NK-92 (cell line): ENCODE results near the gene TNRC6C.

ENCODE experiments used
- DNase-seq: peaks from one replicate; lab custom pipeline; 2025; ENCODE audit not compliant: unreplicated experiment; lab: John Stamatoyannopoulos, UW

Gene TNRC6C

DNA sequence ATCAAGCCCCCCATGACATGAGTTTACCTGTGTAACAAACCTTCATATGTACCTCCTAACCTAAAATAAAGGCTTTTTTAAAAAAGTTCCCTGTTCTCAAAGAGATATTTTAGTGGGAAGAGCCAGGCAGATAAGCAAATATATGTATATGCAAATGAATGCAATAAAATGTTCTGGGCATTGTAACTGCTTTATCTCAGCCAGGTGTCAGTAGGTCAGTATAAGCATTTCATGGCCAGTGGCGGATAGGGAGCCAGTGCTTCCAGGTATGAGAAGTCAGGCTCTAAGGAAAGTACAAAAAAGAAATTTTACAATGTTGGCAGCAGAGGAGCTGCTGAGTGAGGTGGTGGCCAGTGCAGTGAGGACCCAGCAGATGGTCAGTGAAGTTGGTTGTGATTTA is 53.9 kb downstream of the TNRC6C start:
- DNase-seq: no peak

GRCh38 chr17:78013683-78014467 is 55.4 kb downstream of the TNRC6C start:
- DNase-seq: no peak

DNA sequence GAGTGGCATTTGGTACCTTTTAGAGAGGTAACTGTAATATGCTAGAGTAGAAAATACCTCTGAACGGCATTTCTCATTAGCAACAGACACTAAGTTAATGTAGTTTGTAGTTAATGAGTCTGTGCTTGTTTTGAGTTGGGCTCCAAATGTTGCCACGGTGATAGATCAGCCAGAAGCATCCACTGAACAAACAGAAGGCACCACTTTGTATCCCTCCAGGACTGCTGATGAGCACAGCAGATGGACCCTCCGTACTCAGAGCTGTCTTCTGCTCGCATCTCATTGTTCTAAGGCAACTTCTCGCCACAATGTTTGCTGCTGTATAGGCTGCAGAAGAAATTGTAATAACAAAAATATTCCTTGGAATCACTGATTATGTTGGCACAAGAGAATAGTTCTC is 56.1 kb downstream of the TNRC6C start:
- DNase-seq: no peak

GRCh38 chr17:78016852-78017251 is 58.3 kb downstream of the TNRC6C start:
- DNase-seq: no peak

DNA sequence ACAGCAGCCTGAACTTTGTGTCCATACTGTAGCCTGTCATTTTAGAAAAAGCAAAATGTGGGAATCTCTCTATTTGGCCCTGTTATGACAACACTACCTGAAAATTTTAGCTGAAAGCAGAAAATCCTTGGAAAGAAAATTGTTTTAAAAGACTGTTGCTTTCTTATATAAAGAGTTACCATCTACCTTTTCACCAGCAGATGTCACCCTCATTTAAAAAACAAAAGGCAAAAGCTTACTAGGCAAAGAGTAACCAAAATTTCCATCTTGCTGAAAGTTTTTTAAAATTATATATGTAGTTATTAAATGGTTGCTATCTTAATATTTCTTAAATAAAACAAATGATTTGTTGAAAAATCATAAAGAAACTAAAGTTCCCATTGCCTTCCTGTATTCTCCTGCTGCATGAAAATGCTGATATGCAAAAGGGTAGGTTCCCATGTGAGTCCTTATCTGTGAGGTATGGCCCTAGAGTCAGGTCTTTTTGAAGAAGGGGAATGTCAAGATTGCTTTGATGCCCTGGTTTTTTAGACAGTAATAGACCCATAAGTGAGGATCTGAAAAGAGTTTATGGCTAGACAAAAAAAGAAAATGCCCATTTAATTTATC is 61.0 kb downstream of the TNRC6C start:
- no peak for DNase-seq

DNA sequence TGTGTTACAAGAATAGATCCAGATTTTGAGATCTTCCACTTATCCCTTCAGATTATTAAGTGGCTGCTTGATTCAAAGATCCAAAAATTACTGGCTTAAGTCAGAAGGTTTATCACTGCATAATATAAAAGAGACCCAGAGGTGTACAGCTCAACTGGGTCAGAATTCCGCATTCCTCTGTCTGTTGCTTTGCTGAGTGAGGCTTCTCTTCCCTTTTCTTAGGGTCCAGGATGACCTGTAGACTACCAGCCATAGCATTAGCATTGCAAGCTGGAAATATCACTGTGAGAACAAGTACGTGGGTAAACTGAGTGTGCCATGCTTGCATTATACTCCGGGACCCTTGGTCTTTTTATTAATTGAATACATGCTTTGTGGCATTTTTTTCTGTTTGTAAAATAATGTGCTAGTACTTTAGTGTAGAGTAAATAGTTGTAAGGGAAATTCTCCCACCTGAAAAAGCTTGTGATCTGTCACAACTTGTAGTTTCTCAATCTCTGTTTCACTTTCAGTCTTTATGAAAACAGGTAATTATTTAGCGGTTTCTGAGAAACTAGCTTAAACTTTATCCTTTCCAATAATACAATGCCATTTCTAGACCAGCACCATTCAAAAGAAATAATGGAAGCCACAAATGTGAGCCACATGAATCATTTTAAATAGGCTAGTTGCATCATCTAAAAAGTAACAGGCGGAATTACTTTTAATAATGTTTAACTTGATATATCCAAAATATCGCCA is 61.6 kb downstream of the TNRC6C start:
- DNase-seq: no peak

- DNase-seq: no peak
These were observed 62.2 kb downstream of the TNRC6C start for GRCh38 chr17:78020717-78021108.

- no peak for DNase-seq
These were observed 63.9 kb downstream of the TNRC6C start for GRCh38 chr17:78022425-78022824.

GRCh38 chr17:78023042-78023441 is 64.5 kb downstream of the TNRC6C start:
- DNase-seq: no peak

DNA sequence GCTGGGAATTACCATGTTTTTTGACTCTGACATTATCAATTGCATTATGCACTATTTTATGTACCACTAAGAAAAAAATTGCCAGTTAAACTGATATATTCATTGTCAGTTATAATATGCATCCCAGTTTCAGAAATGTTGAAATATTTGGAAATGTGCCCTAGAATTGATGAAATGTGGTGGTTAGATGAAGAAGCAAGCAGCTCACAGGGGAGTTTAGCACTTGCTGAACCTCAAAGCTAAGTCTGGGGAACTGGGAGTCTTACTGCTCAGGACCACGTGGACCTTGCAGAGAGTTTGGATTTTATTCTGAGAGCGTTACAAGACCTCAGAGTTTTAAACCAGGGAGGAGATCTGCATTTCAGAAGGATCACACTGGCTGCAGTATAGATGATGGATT is 67.9 kb downstream of the TNRC6C start:
- DNase-seq: no peak

- DNase-seq: no peak
These were observed 68.6 kb downstream of the TNRC6C start for GRCh38 chr17:78027121-78027520.

- DNase-seq: no peak
These were observed 71.2 kb downstream of the TNRC6C start for GRCh38 chr17:78029697-78030096.

DNA sequence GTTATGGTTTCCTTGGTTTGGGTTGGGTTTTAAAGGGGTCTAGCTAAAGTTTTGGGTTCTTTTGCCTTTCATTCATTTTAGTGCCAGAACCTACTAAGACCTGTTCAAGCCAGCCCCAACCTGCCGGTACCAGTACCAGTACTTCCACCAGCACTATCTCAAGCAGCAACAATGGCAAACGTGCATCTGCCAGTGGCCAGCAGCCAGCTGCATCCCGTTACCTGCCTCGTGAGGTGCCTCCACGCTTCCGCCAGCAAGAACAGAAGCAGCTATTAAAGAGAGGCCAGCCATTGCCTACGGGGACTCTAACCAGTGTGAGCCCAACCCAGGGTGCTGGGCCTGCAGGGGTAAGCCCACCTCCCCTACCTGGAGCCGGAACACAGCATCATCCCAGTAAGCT is 72.9 kb downstream of the TNRC6C start:
- no peak for DNase-seq

DNA sequence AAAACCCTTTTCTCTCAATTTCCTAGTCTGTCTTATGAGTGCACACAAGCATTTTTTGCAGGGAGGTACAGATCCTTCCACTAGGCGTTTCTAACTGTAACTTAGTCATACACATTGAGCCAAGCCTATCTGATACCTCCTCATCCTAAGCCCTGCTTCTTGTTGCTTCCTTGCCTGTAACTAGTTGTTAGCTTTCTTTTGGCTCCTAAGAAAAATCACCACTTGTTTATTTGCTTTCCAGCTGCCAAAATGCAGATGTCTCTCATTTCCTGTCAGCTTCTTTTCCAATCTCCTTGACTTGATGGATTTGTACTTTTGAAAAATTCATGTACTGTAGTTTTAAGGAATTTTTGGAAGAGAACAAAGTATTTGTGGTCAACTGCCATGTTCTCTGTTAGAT is 73.7 kb downstream of the TNRC6C start:
- DNase-seq: no peak

- no peak for DNase-seq
These were observed 76.1 kb downstream of the TNRC6C start for GRCh38 chr17:78034429-78035091.

GRCh38 chr17:78037280-78037679 is 78.8 kb downstream of the TNRC6C start:
- DNase-seq: no peak

DNA sequence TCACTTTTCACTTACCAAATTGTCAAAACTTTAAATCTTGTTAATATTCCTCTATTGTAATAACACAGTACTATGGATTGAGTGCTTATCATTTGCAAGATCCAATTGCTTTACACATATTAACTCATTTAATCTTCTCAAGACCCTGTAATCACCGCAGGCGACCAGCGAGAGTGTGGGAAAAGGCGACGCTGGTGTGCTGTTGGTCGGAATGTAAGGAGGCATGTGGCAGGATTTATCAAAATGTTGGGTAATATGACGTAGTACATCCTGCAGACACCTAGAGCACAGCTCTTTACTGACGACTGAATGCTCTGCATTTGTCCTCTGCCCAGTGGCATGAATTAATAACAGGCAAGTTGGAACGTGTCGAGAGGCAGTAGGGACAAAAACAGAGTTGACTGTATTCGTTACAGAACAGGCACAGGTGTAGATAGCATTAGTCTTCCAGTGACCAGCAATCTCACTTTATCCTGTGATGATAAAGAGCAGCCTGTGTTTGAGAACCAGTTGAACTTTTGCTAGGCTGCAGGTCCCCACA is 80.3 kb downstream of the TNRC6C start:
- no peak for DNase-seq

DNA sequence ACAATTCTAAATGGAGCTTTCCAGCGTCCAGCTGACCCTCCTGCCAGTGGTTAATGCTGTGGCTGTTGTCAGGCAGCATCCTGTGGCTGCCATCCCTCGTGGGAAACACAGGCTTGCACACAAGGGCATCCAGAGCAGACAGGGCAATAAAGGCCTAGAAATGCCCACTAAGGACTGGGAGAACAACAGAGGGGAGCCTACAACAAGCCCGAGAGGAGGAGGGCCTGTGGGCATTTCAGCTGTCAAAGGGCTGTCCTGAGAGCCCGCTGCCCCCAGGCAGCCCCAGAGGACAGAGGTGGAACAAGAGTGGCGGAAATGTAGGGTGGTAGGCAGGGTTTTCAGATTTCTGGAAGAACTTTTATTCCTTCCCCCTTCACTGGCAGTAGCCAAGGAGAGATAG is 81.1 kb downstream of the TNRC6C start:
- DNase-seq: no peak

DNA sequence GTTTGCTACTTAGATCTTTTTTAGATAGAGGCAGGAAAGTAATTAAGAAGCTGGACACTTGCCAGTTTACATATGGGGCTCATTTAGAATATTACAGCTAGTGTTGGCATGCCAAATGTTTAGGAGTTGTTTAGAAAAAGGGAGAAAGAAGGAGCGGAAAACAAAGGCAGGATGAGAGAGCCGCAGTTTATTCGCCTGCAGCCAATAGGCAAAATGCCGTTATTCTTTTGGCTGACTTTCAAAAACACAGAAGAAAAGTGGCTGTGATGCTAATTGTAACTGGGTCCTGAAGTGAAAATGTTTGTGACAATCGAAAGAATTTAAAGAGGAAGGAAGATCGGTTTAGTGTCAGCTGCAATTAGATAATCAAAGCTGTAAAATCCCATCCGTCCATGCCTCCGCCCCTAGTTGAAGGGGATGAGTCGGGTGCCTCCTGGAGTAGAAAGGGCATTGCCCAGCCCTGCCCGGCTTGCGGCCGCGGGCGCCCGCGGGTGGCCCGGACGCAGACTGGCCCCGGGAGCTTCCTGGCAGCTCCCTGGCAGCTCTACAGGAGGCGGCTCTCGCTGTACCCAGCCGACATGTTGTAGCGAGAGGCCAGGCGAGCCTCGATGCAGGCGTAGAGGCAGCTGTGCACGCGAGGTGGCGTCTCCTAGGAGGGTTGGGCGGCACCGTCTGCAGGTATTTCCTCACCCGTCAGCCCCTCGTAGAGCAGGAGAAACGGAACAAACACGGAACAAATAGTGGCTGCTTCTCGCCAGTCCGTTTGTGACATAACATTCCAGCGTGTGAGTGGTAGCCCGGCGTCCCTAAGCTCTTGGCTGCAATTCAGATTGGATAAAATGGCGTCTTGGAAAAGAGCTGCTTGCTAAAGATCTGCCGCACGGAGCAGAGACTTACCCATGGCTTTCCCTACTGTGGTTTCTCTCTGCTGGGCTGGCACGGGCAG is 82.2 kb downstream of the TNRC6C start:
- DNase-seq: no peak
